OCI-LY3 (cell line): ENCODE measurements around the gene WDR59.

Experiments used
- CTCF ChIP-seq: fragments of 200-600, 300-600 bp; sonication (generic); IDR thresholded peaks from 2 replicates; pipeline ENCODE4 v1.5.1; 2014; ENCODE audit warnings: antibody characterized with exemption, low read length, low read depth
- EZH2phosphoT487 ChIP-seq: fragments of 200-600 bp; shearing (Covaris generic); IDR thresholded peaks from 2 replicates; pipeline ENCODE4 v1.6.1; 2018; ENCODE audit warnings: antibody characterized with exemption, mixed run types, low read depth

GRCh38 chr16:74936902-74937560 lies 47.9 kb downstream of the WDR59 start:
- TF ChIP-seq CTCF (no peak), EZH2phosphoT487 (no peak)
